HEK293 (cell line): ENCODE measurements around the gene ST8SIA3.

Experiments used
- CTCF ChIA-PET: fragments of 350-600 bp; formaldehyde crosslinking; extraction: SDS; loops from one replicate; lab custom pipeline; 2021; ENCODE audit warnings: antibody characterized with exemption; lab: Yijun Ruan, JAX
- POLR2A ChIA-PET: fragments of 300-600 bp; formaldehyde crosslinking; extraction: SDS; loops from one replicate; lab custom pipeline; 2020; ENCODE audit warnings: antibody characterized with exemption, inconsistent platforms; lab: Yijun Ruan, JAX
- H3K27ac ChIP-seq: fragments of 200-500 bp; sonication (Bioruptor generic); 2 replicates; pipeline ENCODE4 v1.5.1; 2014; ENCODE audit warnings: low read depth, low read length, control low read depth, inconsistent platforms; ENCODE audit errors: extremely low read depth
- H3K36me3 ChIP-seq, 2 experiments: fragments of 200-500 bp in 1 of 2; sonication (Bioruptor generic) in 1 of 2; 1 replicate in 1 of 2; 2 replicates in 1 of 2; pipeline ENCODE4 v1.5.1; 2014 to 2017; ENCODE audit warnings: inconsistent platforms in 2 of 2, low read length in 2 of 2; ENCODE audit not compliant: control insufficient read depth in 2 of 2, insufficient read depth in 1 of 2
- H3K4me1 ChIP-seq: fragments of 200-500 bp; sonication (Bioruptor generic); 2 replicates; pipeline ENCODE4 v1.5.1; 2014; ENCODE audit warnings: mild to moderate bottlenecking, low read length, inconsistent platforms; ENCODE audit not compliant: control insufficient read depth, insufficient read depth
- H3K4me3 ChIP-seq: 2 replicates; pipeline ENCODE4 v1.5.1; 2011; ENCODE audit warnings: low read depth, mild to moderate bottlenecking, control low read depth, low read length, moderate library complexity
- H3K9me3 ChIP-seq: fragments of 200-500 bp; sonication (Bioruptor generic); 2 replicates; pipeline ENCODE4 v1.5.1; 2014; ENCODE audit warnings: low read depth, low read length, inconsistent platforms; ENCODE audit not compliant: control insufficient read depth, insufficient read depth
- AEBP2 ChIP-seq: fragments of 450-650 bp; formaldehyde crosslinking; IDR thresholded peaks from 2 replicates; pipeline ENCODE4 v1.5.1; 2016; ENCODE audit warnings: missing biosample characterization, missing genetic modification characterization, borderline replicate concordance
- GLI2 ChIP-seq: fragments of 450-650 bp; formaldehyde crosslinking; IDR thresholded peaks from 2 replicates; pipeline ENCODE4; 2017; ENCODE audit warnings: missing biosample characterization, missing genetic modification characterization, low read depth, borderline replicate concordance
- GLIS2 ChIP-seq: fragments of 450-650 bp; formaldehyde crosslinking; IDR thresholded peaks from 2 replicates; pipeline ENCODE4 v1.5.1; 2016; ENCODE audit warnings: missing biosample characterization, missing genetic modification characterization
- KLF7 ChIP-seq: fragments of 450-650 bp; formaldehyde crosslinking; IDR thresholded peaks from 2 replicates; pipeline ENCODE4 v1.5.1; 2016; ENCODE audit warnings: missing biosample characterization, missing genetic modification characterization, borderline replicate concordance
- KLF8 ChIP-seq: fragments of 450-650 bp; formaldehyde crosslinking; IDR thresholded peaks from 2 replicates; pipeline ENCODE4 v1.5.1; 2016; ENCODE audit warnings: missing biosample characterization, missing genetic modification characterization
- MZF1 ChIP-seq: fragments of 450-650 bp; formaldehyde crosslinking; IDR thresholded peaks from 2 replicates; pipeline ENCODE4 v1.5.1; 2017; ENCODE audit warnings: missing biosample characterization, missing genetic modification characterization, borderline replicate concordance
- OVOL3 ChIP-seq: fragments of 450-650 bp; formaldehyde crosslinking; IDR thresholded peaks from 2 replicates; pipeline ENCODE4 v1.5.1; 2016; ENCODE audit warnings: missing biosample characterization, missing genetic modification characterization
- SCRT2 ChIP-seq: fragments of 450-650 bp; formaldehyde crosslinking; IDR thresholded peaks from 2 replicates; pipeline ENCODE4 v1.5.1; 2016; ENCODE audit warnings: missing biosample characterization, missing genetic modification characterization
- TRIM28 ChIP-seq: IDR thresholded peaks from 2 replicates; pipeline ENCODE4 v1.6.1; 2011; ENCODE audit warnings: low read length, control low read depth, borderline replicate concordance
- ZBTB20 ChIP-seq: fragments of 450-650 bp; formaldehyde crosslinking; IDR thresholded peaks from 2 replicates; pipeline ENCODE4 v1.5.1; 2016; ENCODE audit warnings: missing biosample characterization, missing genetic modification characterization
- ZNF10 ChIP-seq: fragments of 450-650 bp; formaldehyde crosslinking; IDR thresholded peaks from 2 replicates; pipeline ENCODE4 v1.5.1; 2017; ENCODE audit warnings: missing biosample characterization, missing genetic modification characterization
- ZNF132 ChIP-seq: fragments of 450-650 bp; formaldehyde crosslinking; IDR thresholded peaks from 2 replicates; pipeline ENCODE4 v1.5.1; 2017; ENCODE audit warnings: missing biosample characterization, missing genetic modification characterization, borderline replicate concordance
- ZNF138 ChIP-seq: fragments of 450-650 bp; formaldehyde crosslinking; IDR thresholded peaks from 2 replicates; pipeline ENCODE4 v1.5.1; 2016; ENCODE audit warnings: missing biosample characterization, missing genetic modification characterization, borderline replicate concordance
- ZNF140 ChIP-seq: fragments of 450-650 bp; formaldehyde crosslinking; IDR thresholded peaks from 2 replicates; pipeline ENCODE4 v1.5.1; 2016; ENCODE audit warnings: missing biosample characterization, missing genetic modification characterization
- ZNF16 ChIP-seq: fragments of 450-650 bp; formaldehyde crosslinking; IDR thresholded peaks from 2 replicates; pipeline ENCODE4 v1.5.1; 2016; ENCODE audit warnings: low read depth, missing biosample characterization, missing genetic modification characterization
- ZNF223 ChIP-seq: fragments of 450-650 bp; formaldehyde crosslinking; IDR thresholded peaks from 2 replicates; pipeline ENCODE4 v1.5.1; 2016; ENCODE audit warnings: missing biosample characterization, missing genetic modification characterization
- ZNF510 ChIP-seq: fragments of 450-650 bp; formaldehyde crosslinking; IDR thresholded peaks from 2 replicates; pipeline ENCODE4 v1.5.1; 2018; ENCODE audit warnings: mild to moderate bottlenecking, missing genetic modification characterization, missing biosample characterization; ENCODE audit not compliant: insufficient replicate concordance
- ZNF561 ChIP-seq: fragments of 450-650 bp; IDR thresholded peaks from 2 replicates; pipeline ENCODE4 v1.5.1; 2018; ENCODE audit warnings: missing biosample characterization, missing genetic modification characterization, borderline replicate concordance
- ZNF596 ChIP-seq: fragments of 450-650 bp; IDR thresholded peaks from 2 replicates; pipeline ENCODE4 v1.5.0; 2018; ENCODE audit warnings: missing biosample characterization, mild to moderate bottlenecking, missing genetic modification characterization, moderate library complexity
- ZNF610 ChIP-seq: fragments of 450-650 bp; formaldehyde crosslinking; IDR thresholded peaks from 2 replicates; pipeline ENCODE4 v1.5.1; 2016; ENCODE audit warnings: missing biosample characterization, missing genetic modification characterization, borderline replicate concordance
- TF ChIP-seq, protein P1 (sequence below): fragments of 450-650 bp; formaldehyde crosslinking; IDR thresholded peaks from 2 replicates; pipeline ENCODE4 v1.5.1; 2016; ENCODE audit warnings: missing biosample characterization, missing genetic modification characterization
- TF ChIP-seq, protein P2 (sequence below): fragments of 450-650 bp; formaldehyde crosslinking; IDR thresholded peaks from 2 replicates; pipeline ENCODE4 v1.5.1; 2016; ENCODE audit warnings: missing biosample characterization, missing genetic modification characterization

ST8SIA3 gene

DNA sequence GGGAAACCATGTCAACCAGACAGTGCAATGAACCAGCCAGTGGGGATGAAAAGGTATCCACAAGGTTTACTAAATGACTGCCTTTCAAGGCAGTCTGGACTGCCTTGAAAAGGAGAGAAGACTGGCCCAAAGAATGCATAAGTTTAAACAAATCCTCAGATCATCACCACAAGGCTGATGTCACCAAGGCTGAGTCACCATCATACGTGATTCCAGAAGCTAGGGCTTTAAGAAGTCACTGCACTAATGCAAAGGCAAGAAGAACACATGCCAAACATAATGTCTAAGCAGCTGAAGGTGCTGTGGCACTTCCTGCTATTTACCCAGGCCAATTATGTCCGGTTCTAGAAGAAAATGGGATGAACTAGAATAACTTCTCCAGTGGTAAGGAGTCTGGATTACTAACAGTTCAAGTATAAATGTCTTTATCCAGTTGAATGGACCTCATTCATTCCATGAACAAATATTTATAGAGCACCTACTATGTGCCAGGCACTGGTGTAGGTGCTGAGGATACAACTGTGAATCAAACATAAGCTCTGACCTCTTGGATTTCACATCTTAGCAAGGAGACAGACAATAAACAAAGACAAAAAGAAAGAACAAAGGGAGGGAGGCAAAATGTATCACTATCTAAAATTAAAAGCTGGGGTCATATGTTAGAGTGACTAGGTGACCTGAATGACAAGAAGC lies 45.2 kb downstream of the ST8SIA3 start (continued):
- TF ChIP-seq ZNF10 (tag by site-specific recombination) (0 out of 2 replicates have a peak, but pooled peaks have one; percentile 21), TRIM28 (no peak), OVOL3 (tag by site-specific recombination) (no peak), KLF7 (tag by site-specific recombination) (no peak), ZNF140 (tag by site-specific recombination) (no peak), ZNF132 (tag by site-specific recombination) (no peak)

- ChIA-PET CTCF (no interaction called here), POLR2A (no interaction called here)
- Histone ChIP-seq H3K4me1 (no peaks in the 10 kb centered on the region), H3K27ac (no peak overlapping the region), H3K9me3 (no peaks in the 10 kb centered on the region), H3K36me3 (no peaks in the 10 kb centered on the region), H3K4me3 (no peak overlapping the region)
- TF ChIP-seq TRIM28 (no peak), GLIS2 (tag by site-specific recombination) (no peak)
- TF ChIP-seq, protein P1, sequence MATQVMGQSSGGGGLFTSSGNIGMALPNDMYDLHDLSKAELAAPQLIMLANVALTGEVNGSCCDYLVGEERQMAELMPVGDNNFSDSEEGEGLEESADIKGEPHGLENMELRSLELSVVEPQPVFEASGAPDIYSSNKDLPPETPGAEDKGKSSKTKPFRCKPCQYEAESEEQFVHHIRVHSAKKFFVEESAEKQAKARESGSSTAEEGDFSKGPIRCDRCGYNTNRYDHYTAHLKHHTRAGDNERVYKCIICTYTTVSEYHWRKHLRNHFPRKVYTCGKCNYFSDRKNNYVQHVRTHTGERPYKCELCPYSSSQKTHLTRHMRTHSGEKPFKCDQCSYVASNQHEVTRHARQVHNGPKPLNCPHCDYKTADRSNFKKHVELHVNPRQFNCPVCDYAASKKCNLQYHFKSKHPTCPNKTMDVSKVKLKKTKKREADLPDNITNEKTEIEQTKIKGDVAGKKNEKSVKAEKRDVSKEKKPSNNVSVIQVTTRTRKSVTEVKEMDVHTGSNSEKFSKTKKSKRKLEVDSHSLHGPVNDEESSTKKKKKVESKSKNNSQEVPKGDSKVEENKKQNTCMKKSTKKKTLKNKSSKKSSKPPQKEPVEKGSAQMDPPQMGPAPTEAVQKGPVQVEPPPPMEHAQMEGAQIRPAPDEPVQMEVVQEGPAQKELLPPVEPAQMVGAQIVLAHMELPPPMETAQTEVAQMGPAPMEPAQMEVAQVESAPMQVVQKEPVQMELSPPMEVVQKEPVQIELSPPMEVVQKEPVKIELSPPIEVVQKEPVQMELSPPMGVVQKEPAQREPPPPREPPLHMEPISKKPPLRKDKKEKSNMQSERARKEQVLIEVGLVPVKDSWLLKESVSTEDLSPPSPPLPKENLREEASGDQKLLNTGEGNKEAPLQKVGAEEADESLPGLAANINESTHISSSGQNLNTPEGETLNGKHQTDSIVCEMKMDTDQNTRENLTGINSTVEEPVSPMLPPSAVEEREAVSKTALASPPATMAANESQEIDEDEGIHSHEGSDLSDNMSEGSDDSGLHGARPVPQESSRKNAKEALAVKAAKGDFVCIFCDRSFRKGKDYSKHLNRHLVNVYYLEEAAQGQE (tag by site-specific recombination): peak; percentile 77
Observed at GRCh38 chr18:57404345-57404744, 52.0 kb downstream of the ST8SIA3 start.

- Histone ChIP-seq H3K9me3 (no peaks in the 10 kb centered on the region), H3K27ac (no peak overlapping the region), H3K4me3 (no peak overlapping the region), H3K36me3 (no peaks in the 10 kb centered on the region), H3K4me1 (no peaks in the 10 kb centered on the region)
- no peak for TF ChIP-seq ZNF223 (tag by site-specific recombination)
- no peak for TF ChIP-seq GLI2
- TF ChIP-seq ZNF610 (tag by site-specific recombination): no peak
- TF ChIP-seq ZNF596 (tag by site-specific recombination): no peak
- no peak for TF ChIP-seq ZBTB20
- no peak for TF ChIP-seq ZNF138 (tag by site-specific recombination)
- TF ChIP-seq MZF1: no peak
- TF ChIP-seq KLF8 (tag by site-specific recombination): no peak
- TF ChIP-seq SCRT2: no peak
- TF ChIP-seq, protein P2, sequence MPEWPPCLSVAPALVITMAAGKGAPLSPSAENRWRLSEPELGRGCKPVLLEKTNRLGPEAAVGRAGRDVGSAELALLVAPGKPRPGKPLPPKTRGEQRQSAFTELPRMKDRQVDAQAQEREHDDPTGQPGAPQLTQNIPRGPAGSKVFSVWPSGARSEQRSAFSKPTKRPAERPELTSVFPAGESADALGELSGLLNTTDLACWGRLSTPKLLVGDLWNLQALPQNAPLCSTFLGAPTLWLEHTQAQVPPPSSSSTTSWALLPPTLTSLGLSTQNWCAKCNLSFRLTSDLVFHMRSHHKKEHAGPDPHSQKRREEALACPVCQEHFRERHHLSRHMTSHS (tag by site-specific recombination): no peak
- no peak for TF ChIP-seq ZNF561 (tag by site-specific recombination)
- no peak for TF ChIP-seq ZNF510 (tag by site-specific recombination)
- TF ChIP-seq ZNF10 (tag by site-specific recombination): no peak
- TF ChIP-seq ZNF16 (tag by site-specific recombination): no peak
- no peak for TF ChIP-seq AEBP2 (tag by site-specific recombination)
- CTCF ChIA-PET: interaction anchor here (0.6 kb wide), 1 partner anchor 21 kb away, joined by 7 read pairs; no protein-coding TSS in a partner anchor
- POLR2A ChIA-PET: no interaction called here
Observed at GRCh38 chr18:57409650-57410049, 57.3 kb downstream of the ST8SIA3 start.
